ENCODE measurements around the gene CASZ1. TPM values are rescaled to one million over a fixed set of nuclear protein-coding genes. Genes with fewer than 3 reads are reported as not detected.

CASZ1 gene
- total RNA-seq, 1 donor from 2014 or later, result 11.8 TPM

DNA sequence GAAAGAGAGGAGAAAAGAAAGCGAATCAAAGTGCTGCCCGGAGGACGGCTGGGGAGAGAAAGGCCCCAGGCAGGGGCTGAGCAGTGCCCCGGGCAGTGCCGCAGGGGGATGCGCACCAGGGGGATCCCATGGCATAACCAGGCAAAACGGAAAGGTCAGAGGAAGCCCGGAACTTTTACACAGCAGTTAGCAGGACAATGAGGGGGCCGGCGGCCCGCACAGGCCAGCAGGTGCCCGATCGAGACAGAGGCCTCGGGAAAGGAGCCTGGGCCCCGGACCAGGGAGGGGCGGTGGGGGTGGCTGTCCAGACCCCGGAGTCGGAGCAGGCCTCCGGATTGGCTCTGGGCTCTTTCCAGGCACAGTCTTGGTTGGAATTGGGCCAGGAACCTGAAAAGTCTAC, 86.8 kb downstream of the CASZ1 start:
- TF ChIP-seq, protein P1, sequence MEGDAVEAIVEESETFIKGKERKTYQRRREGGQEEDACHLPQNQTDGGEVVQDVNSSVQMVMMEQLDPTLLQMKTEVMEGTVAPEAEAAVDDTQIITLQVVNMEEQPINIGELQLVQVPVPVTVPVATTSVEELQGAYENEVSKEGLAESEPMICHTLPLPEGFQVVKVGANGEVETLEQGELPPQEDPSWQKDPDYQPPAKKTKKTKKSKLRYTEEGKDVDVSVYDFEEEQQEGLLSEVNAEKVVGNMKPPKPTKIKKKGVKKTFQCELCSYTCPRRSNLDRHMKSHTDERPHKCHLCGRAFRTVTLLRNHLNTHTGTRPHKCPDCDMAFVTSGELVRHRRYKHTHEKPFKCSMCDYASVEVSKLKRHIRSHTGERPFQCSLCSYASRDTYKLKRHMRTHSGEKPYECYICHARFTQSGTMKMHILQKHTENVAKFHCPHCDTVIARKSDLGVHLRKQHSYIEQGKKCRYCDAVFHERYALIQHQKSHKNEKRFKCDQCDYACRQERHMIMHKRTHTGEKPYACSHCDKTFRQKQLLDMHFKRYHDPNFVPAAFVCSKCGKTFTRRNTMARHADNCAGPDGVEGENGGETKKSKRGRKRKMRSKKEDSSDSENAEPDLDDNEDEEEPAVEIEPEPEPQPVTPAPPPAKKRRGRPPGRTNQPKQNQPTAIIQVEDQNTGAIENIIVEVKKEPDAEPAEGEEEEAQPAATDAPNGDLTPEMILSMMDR (conservative IDR thresholded peaks at IDR 0.05; ENCODE audit: low read depth, low read length), result no peak
- no peak for DNase-seq (ENCODE audit: low read depth)
- H3K4me3 ChIP-seq (ENCODE audit: low read depth, low read length), result no peak overlapping the region

DNA sequence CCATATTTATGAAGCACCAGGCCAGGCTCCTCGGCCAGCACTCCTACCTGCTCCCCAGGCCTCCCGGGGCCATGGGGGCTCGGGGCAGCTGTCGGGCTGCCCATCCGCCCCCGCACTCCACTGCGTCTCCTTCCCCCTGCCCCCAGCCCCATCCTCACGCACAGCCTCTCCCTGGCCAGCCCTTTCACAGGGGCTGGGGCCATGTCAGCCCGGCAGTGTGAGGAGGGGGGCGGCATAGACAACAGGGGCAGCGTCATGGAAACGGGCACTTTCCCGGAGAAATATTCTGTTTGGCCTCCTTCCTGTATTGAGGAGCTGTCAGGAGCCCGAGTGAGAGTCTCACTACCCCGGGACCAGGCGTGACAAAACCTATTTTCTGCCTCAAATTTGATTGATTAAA, 87.3 kb downstream of the CASZ1 start:
- DNase-seq (ENCODE audit: low read depth), result no peak
- no peak overlapping the region for H3K4me3 ChIP-seq (ENCODE audit: low read depth, low read length)
- TF ChIP-seq, protein P1 (conservative IDR thresholded peaks at IDR 0.05; ENCODE audit: low read depth, low read length), result no peak

DNA sequence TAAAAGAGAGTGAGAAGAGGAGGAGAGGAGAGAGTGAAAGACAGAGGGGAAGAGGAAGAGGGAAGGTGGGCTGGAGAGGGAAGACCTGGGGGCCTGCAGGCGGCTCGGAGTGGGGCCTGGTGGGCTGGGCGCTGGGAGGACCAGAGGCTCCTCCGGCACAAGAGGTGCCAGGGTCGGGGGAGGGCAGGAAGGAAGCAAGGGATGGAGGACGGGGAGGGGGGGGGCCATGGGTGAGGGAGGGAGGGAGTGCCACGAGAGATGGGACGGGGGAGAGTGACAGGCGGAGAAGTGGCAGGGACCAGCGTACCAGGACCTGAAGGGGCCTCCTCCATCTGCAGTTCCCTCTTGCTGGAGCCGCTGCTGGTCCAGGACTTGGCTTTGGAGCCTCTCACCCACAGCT, 87.7 kb downstream of the CASZ1 start:
- TF ChIP-seq, protein P1 (conservative IDR thresholded peaks at IDR 0.05; ENCODE audit: low read depth, low read length), result no peak
- DNase-seq (ENCODE audit: low read depth), result no peak
- no peak overlapping the region for H3K4me3 ChIP-seq (ENCODE audit: low read depth, low read length)

DNA sequence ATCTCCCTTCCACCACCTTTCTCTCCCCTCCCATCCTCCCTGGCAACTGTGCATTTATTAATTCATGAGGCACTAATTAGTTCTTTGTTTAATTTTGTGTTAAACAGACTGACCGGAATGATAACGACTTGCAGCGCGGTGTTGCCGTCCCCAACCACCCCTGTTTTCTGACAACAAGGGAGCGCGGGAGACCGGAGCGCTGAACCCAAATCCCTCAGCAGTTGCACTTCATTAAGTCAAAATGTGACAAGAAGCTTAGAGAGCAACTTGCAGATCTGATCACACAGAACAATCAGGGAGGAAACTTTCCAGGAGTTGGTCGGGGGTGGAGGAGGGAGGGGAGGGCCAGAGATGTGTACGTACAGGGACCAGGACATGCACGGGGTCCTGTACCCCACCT, 89.2 kb downstream of the CASZ1 start:
- TF ChIP-seq, protein P1 (conservative IDR thresholded peaks at IDR 0.05; ENCODE audit: low read depth, low read length), result no peak
- DNase-seq (ENCODE audit: low read depth), result no peak
- H3K4me3 ChIP-seq (ENCODE audit: low read depth, low read length), result no peak overlapping the region

DNA sequence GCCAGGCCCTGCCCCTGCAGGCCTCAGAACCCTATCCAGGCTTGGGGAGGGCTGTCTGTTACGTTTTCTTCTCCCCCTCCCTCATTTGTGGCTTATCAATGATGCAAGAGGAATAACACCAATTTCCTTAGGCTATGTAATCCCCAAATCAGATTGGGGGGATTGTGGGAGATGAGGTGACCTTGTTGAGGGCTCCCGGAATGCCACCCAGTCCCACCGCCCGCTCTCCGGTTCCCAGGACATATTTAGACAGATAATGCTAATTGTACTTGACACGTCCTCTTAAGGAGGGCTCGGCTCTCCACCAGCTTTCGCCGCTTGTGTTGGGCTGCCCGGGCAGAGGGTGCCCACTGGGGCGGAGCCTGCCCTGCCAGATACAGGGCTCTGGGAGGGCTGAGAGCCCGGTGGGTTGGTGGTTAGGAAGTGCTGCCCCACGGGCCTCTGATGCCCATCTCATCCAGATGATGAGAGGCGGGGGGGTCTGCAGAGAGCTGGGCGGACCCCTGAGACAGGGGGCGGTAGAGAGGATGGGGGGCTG, 90.0 kb downstream of the CASZ1 start:
- TF ChIP-seq, protein P1 (conservative IDR thresholded peaks at IDR 0.05; ENCODE audit: low read depth, low read length), result no peak
- no peak overlapping the region for H3K4me3 ChIP-seq (ENCODE audit: low read depth, low read length)

DNA sequence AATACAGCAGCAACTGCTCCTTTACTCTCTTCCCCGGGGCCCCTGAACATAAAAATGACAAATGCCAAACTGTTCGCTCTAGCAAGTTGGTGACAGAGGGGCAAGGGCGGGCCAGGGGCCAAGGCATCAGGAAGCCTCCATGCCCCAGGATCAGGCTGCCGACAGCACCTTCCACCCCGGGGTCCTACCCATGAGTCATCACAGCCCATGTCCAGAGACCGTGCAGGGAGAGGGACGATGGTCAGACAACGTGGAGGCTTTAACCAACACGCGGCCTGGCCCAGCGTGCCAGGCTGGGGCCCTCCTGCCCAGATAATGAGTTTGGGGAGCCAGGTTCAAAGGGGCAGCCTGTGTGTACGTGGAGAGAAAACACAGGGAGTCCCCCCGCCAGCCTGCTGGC, 90.5 kb downstream of the CASZ1 start:
- DNase-seq (ENCODE audit: low read depth), result no peak
- no peak overlapping the region for H3K4me3 ChIP-seq (ENCODE audit: low read depth, low read length)
- TF ChIP-seq, protein P1 (conservative IDR thresholded peaks at IDR 0.05; ENCODE audit: low read depth, low read length), result no peak

More for the DNA sequence above, 90.0 kb downstream of the CASZ1 start:
- no peak for DNase-seq (ENCODE audit: low read depth)

DNA sequence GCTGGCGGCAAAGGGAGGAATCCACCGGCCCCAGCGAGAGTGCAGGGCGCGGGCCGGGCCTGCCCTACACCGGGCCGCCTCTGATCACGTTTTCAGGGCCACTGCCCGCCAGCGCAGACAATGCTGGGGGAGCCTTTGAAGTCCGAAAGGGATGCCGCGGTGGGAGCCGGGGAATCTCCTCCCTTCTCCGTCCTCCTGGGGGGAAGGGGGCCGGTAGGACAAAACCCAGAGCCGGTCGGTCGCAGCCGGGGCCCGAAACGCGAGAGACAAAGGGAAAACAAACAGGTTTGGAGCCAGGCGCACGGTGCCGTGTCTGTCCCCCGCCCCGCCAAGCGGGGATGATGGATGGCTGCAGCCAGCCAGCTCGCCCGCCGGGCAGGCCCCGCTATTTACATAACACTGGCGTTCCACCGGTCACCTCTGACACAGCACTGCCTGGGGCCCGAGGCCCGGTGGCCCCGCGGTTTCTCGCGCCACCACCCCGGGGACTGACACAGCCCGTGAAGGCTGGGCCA, 92.0 kb downstream of the CASZ1 start:
- H3K4me3 ChIP-seq (ENCODE audit: low read depth, low read length), result no peak overlapping the region
- no peak for DNase-seq (ENCODE audit: low read depth)
- TF ChIP-seq, protein P1 (conservative IDR thresholded peaks at IDR 0.05; ENCODE audit: low read depth, low read length), result no peak

Measured in epithelial cell of proximal tubule (primary cell).